Tibial artery (tissue), 4 donors: Measurements from ENCODE around the gene CLCN5.

Experiments
- DNase-seq, 2 donors: peaks; one replicate each; pipeline ENCODE4 v3.0.0-alpha.2; 2019
- H3K27ac ChIP-seq, 2 donors: fragments of 200-600 bp; sonication (generic) in 1 of 2; 1 replicate in 1 of 2; 2 replicates in 1 of 2; pipeline ENCODE4 v1.5.1; 2018 to 2019; ENCODE audit warnings: mild to moderate bottlenecking in 1 of 2
- H3K27me3 ChIP-seq, 2 donors: fragments of 200-600 bp; sonication (generic) in 1 of 2; one replicate each; pipeline versions ENCODE4 v1.5.1 to v1.6.0; 2016 to 2019
- H3K36me3 ChIP-seq, 3 donors: fragments of 200-600 bp; sonication (generic) in 2 of 3; one replicate each; pipeline ENCODE4 v1.5.1; 2016 to 2019; ENCODE audit warnings: mild to moderate bottlenecking in 2 of 3
- H3K4me1 ChIP-seq, 4 donors: fragments of 200-600 bp; sonication (generic) in 2 of 4; 1 replicate in 3 of 4; 2 replicates in 1 of 4; pipeline ENCODE4 v1.5.1; 2016 to 2019
- H3K4me3 ChIP-seq, 2 donors: fragments of 200-600 bp; sonication (generic) in 1 of 2; 1 replicate in 1 of 2; 2 replicates in 1 of 2; pipeline ENCODE4 v1.5.1; 2018 to 2019; ENCODE audit warnings: mild to moderate bottlenecking in 2 of 2
- H3K9me3 ChIP-seq, 3 donors: fragments of 200-600 bp; sonication (generic) in 1 of 3; one replicate each; pipeline ENCODE4 v1.5.1; 2016 to 2019
- CTCF ChIP-seq, 2 experiments: fragments of 200-600 bp in 1 of 2; fragments of 450-650 bp in 1 of 2; IDR thresholded peaks; one replicate each; pipeline ENCODE4 v1.5.1; 2017 to 2019; ENCODE audit warnings: antibody characterized with exemption in 2 of 2, mild to moderate bottlenecking in 1 of 2, moderate library complexity in 1 of 2
- intact Hi-C: fragments of 100-400 bp; cut with DNase I; formaldehyde crosslinking; loops from one replicate; pipeline ENCODE4 v1.15.0; 2023; ENCODE audit warnings: low total_unique reads

CLCN5 gene

DNA sequence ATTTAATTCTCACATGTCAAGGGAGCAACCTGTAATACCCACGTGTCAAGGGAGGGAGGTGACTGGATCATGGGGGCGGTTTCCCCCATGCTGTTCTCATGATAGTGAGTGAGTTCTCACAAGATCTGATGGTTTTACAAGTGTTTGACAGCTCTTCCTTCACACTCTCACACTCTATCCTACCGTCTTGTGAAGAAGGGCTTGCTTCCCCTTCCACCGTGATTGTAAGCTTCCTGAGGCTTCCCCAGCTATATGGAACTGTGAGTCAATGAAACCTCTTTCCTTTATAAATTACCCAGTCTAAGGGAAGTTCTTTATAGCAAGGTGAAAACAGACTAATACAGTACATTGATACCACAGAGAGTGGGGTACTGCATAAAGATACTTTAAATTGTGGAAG lies 25.4 kb upstream of the CLCN5 start:
- H3K27ac ChIP-seq: no peak overlapping the region
- no peak for DNase-seq
- no peaks in the 10 kb centered on the region for H3K9me3 ChIP-seq
- no peaks in the 10 kb centered on the region for H3K36me3 ChIP-seq
- intact Hi-C loops: no loop called here
- peaks cover 0 to 7% of the 10 kb centered on the region in 2 donors for H3K27me3 ChIP-seq
- H3K4me3 ChIP-seq: no peak overlapping the region
- TF ChIP-seq CTCF (IDR thresholded peaks at IDR 0.05): no peak
- no peaks in the 10 kb centered on the region for H3K4me1 ChIP-seq

DNA sequence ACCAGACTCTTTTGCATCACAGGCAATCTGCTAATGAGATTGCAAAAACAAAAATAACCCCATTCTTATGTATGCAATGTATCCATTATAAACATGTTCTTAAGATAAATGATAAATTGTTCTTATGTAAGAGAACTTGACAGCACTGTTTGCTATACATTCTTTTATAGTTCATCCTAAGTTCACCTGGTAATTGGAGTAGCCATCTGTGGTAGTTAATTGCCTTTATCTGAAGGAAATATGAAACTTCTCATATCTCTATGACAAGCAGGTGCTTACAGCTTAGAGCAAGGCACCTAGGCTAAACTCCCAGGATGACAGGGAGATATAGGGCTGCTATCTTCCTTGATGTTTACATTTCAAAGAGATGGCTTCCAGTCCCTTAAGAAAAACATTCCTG lies 21.3 kb upstream of the CLCN5 start:
- TF ChIP-seq CTCF (IDR thresholded peaks at IDR 0.05): no peak
- H3K9me3 ChIP-seq: no peaks in the 10 kb centered on the region
- no peaks in the 10 kb centered on the region for H3K36me3 ChIP-seq
- H3K27me3 ChIP-seq: peaks cover 0 to 7% of the 10 kb centered on the region in 2 donors
- no peak overlapping the region for H3K27ac ChIP-seq
- no peak for DNase-seq
- intact Hi-C loops: no loop called here
- no peaks in the 10 kb centered on the region for H3K4me1 ChIP-seq
- no peak overlapping the region for H3K4me3 ChIP-seq

DNA sequence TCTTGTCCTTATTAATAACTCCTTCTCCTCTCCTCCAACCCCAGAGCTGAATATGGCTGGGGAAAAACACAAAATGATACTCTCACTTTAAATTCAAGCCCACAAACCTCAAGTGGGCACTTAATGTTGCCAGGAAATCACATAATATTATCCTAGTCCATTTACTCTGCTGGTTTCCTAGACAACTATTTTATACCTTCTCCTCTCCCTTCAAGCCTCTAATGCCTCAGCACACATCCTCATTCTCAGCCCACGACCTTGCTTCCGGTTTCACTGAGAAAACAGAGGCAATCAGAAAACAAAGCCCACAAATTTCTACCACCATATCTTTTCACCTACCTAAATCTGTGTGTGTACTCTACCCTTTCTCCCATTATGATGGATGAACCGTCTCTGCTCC lies 12.1 kb upstream of the CLCN5 start:
- no peak overlapping the region for H3K27ac ChIP-seq
- H3K36me3 ChIP-seq: no peaks in the 10 kb centered on the region
- intact Hi-C loops: no loop called here
- H3K4me1 ChIP-seq: no peaks in the 10 kb centered on the region
- no peak for TF ChIP-seq CTCF (IDR thresholded peaks at IDR 0.05)
- no peak overlapping the region for H3K4me3 ChIP-seq
- no peaks in the 10 kb centered on the region for H3K27me3 ChIP-seq
- H3K9me3 ChIP-seq: no peaks in the 10 kb centered on the region
- no peak for DNase-seq

- H3K36me3 ChIP-seq: no peaks in the 10 kb centered on the region
- DNase-seq: no peak
- intact Hi-C loops: no loop called here
- no peaks in the 10 kb centered on the region for H3K27me3 ChIP-seq
- no peak overlapping the region for H3K27ac ChIP-seq
- H3K4me1 ChIP-seq: no peaks in the 10 kb centered on the region
- no peak overlapping the region for H3K4me3 ChIP-seq
- H3K9me3 ChIP-seq: no peaks in the 10 kb centered on the region
- no peak for TF ChIP-seq CTCF (IDR thresholded peaks at IDR 0.05)
Measured at GRCh38 chrX:49912086-49912485, 10.3 kb upstream of the CLCN5 start.

DNA sequence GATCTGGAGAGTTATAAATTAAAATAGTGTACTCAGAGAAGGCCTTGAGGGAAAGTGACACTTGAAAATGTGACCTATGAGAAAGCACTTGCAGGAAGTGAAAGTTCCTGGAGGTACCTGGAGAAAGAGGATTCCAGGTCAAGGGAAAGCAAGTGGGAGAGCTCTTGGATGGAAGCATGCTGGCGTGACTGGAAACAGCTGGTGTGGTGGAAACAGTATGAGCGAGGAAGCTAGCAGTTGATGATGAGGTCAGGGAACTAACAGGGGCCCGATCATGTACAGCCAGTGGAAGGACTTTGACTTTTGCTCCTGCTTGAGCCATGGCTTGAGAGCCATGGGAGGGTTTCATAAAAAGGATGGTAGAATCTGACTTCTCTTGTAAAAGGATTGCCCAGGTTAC lies 9.5 kb upstream of the CLCN5 start:
- intact Hi-C loops: no loop called here
- no peak overlapping the region for H3K27ac ChIP-seq
- TF ChIP-seq CTCF (IDR thresholded peaks at IDR 0.05): no peak
- no peaks in the 10 kb centered on the region for H3K36me3 ChIP-seq
- no peaks in the 10 kb centered on the region for H3K4me1 ChIP-seq
- H3K4me3 ChIP-seq: no peak overlapping the region
- no peaks in the 10 kb centered on the region for H3K27me3 ChIP-seq
- no peak for DNase-seq
- H3K9me3 ChIP-seq: no peaks in the 10 kb centered on the region
